Activated CD4-positive, alpha-beta T cell treated with anti-CD3 and anti-CD28 coated beads, Interleukin-2, amount 10 ng/mL, durations not matched to agents 7 days and 5 days (primary cell): Measurements from ENCODE around the gene BAHCC1. TPM values are rescaled to one million over a fixed set of nuclear protein-coding genes. Genes with fewer than 3 reads are reported as not detected.

Experiments
- CTCF ChIA-PET: fragments of 350-600 bp; sonication (Branson Sonifier 250); formaldehyde crosslinking; loops from one replicate; lab custom pipeline; 2021; ENCODE audit warnings: antibody characterized with exemption; lab: Charles Lee
- POLR2A ChIA-PET: fragments of 350-600 bp; sonication (Branson Sonifier 250); formaldehyde crosslinking; loops from one replicate; lab custom pipeline; 2021; ENCODE audit warnings: antibody characterized with exemption; lab: Charles Lee
- DNase-seq: peaks from one replicate; pipeline ENCODE4 v3.0.0-alpha.2; 2020
- H3K27ac Mint-ChIP-seq: one replicate; pipeline ENCODE4 v1.8.0; 2021; ENCODE audit warnings: mild to moderate bottlenecking, moderate library complexity, mixed read lengths
- H3K27me3 Mint-ChIP-seq: one replicate; pipeline ENCODE4 v1.8.0; 2021; ENCODE audit warnings: mixed read lengths
- H3K36me3 Mint-ChIP-seq: one replicate; pipeline ENCODE4 v1.8.0; 2021; ENCODE audit warnings: low read depth, mixed read lengths
- H3K4me1 Mint-ChIP-seq: one replicate; pipeline ENCODE4 v1.8.0; 2021; ENCODE audit warnings: mixed read lengths
- H3K4me3 Mint-ChIP-seq: one replicate; pipeline ENCODE4 v1.8.0; 2021; ENCODE audit warnings: mild to moderate bottlenecking, moderate library complexity, mixed read lengths
- H3K9me3 Mint-ChIP-seq: one replicate; pipeline ENCODE4 v1.8.0; 2021; ENCODE audit warnings: mixed read lengths
- total RNA-seq, 2 experiments: library from RNA; stranded (reverse); gene quantifications; one replicate each; pipeline ENCODE4 v1.2.3, GENCODE V29; 2021

Gene BAHCC1
- total RNA-seq, 2 experiments from 2014 or later, result not detected

DNA sequence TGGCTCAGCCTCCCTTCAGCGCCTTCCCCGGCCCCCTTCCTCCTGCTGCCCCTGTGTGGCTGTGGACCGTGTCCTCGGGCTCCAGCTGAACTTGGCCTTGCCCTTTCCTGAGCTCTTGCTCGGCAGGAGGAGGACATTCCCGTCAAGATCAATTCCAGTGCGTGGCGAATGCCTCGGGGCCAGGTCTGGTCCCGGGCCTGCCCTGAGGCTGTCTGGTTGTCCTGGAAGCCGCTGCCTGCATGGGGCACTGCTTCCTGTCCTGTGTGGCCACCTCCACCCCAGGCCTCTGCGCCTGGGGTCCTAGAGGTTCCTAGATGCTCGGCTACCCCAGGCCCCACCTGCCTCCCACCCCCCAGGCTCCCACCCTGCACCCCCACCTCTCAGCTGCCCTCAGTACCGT lies 12.8 kb downstream of the BAHCC1 start:
- Mint-ChIP-seq H3K4me3 (no peak overlapping the region), H3K9me3 (no peaks in the 10 kb centered on the region), H3K36me3 (no peaks in the 10 kb centered on the region), H3K27ac (no peak overlapping the region), H3K27me3 (peaks cover 40% of the 10 kb centered on the region), H3K4me1 (peaks cover 9% of the 10 kb centered on the region)
- CTCF ChIA-PET, result interaction anchor here (1.0 kb wide), 2 partner anchors 10 to 11 kb away, joined by 3 read pairs; no protein-coding TSS in a partner anchor
- DNase-seq, result no peak
- POLR2A ChIA-PET, result no interaction called here

GRCh38 chr17:81409190-81409935 lies 14.1 kb downstream of the BAHCC1 start:
- POLR2A ChIA-PET, result no interaction called here
- H3K4me3 Mint-ChIP-seq, result no peak overlapping the region
- no peaks in the 10 kb centered on the region for H3K9me3 Mint-ChIP-seq
- CTCF ChIA-PET, result no interaction called here
- no peak overlapping the region for H3K27ac Mint-ChIP-seq
- DNase-seq, result no peak
- peaks cover 27% of the 10 kb centered on the region for H3K27me3 Mint-ChIP-seq
- H3K36me3 Mint-ChIP-seq, result no peaks in the 10 kb centered on the region
- peaks cover 10% of the 10 kb centered on the region for H3K4me1 Mint-ChIP-seq

DNA sequence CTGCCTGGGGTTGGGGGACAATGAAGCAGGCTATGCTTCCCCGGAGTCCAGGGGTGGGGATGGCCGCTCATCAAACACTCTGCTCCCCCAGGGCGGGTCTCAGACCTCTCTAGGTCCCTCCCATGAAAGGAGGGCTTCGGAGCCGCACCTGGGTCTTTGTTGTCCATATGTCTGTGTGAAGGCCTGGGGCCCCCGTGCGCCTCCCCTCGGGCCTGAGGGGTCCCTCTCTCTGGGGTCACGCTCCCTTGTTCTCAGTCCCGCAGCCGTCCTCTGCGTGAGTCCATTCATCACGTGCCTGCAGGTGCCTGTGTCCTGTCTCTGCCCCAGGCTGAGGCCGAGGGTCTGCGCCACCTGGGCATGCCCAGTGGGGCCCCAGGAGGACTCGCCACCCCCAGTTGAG lies 15.6 kb downstream of the BAHCC1 start:
- Mint-ChIP-seq H3K27ac (no peak overlapping the region), H3K4me1 (peaks cover 10% of the 10 kb centered on the region), H3K36me3 (no peaks in the 10 kb centered on the region), H3K4me3 (no peak overlapping the region), H3K9me3 (peaks cover under 1% of the 10 kb centered on the region), H3K27me3 (peaks cover 15% of the 10 kb centered on the region)
- POLR2A ChIA-PET, result no interaction called here
- CTCF ChIA-PET, result no interaction called here
- DNase-seq, result no peak

GRCh38 chr17:81411305-81411704 lies 16.0 kb downstream of the BAHCC1 start:
- ChIA-PET CTCF (interaction anchor here (0.7 kb wide), 1 partner anchor 32 kb away, joined by 5 read pairs; no protein-coding TSS in a partner anchor), POLR2A (no interaction called here)
- no peak for DNase-seq
- H3K27ac Mint-ChIP-seq, result no peak overlapping the region
- peaks cover 4% of the 10 kb centered on the region for H3K9me3 Mint-ChIP-seq
- no peak overlapping the region for H3K4me3 Mint-ChIP-seq
- H3K27me3 Mint-ChIP-seq, result peaks cover 15% of the 10 kb centered on the region
- peaks cover 10% of the 10 kb centered on the region for H3K4me1 Mint-ChIP-seq
- H3K36me3 Mint-ChIP-seq, result no peaks in the 10 kb centered on the region

DNA sequence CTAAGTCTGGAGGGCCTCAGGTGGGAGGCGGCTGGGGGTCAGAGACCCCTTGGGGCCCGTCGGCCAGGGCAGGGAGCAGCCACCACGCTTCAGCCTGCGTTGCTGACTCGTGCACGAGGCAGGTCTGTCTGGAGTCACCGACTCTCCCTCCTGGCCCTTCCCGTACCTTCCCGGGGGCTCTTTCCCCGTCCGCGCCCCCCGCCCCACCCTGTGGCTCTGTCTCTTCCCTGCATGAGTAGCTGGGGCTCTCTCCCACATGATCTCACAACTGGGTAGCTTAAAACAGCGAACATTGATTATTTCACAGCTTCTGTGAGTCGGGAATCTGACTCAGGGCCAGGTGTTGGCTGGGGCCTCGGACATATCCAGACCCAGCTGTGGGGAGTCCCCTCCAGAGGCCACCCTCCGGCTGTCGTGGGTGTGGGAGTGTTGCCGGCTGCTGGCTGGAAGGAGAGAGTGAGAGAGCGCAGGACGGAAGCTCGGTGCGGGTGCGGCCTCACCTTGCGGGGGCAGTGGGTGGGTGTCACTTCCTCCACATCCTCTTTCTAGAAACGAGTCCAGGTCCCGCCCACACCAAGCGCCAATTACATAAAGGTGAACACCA lies 17.3 kb downstream of the BAHCC1 start:
- DNase-seq, result peak; percentile 49
- no peak overlapping the region for H3K4me3 Mint-ChIP-seq
- ChIA-PET POLR2A (no interaction called here), CTCF (no interaction called here)
- peaks cover 4% of the 10 kb centered on the region for H3K9me3 Mint-ChIP-seq
- H3K27me3 Mint-ChIP-seq, result peaks cover 11% of the 10 kb centered on the region
- no peaks in the 10 kb centered on the region for H3K36me3 Mint-ChIP-seq
- peaks cover 10% of the 10 kb centered on the region for H3K4me1 Mint-ChIP-seq
- no peak overlapping the region for H3K27ac Mint-ChIP-seq

- ChIA-PET CTCF (no interaction called here), POLR2A (no interaction called here)
- H3K27ac Mint-ChIP-seq, result no peak overlapping the region
- H3K4me3 Mint-ChIP-seq, result no peak overlapping the region
- peaks cover 4% of the 10 kb centered on the region for H3K9me3 Mint-ChIP-seq
- no peak for DNase-seq
- H3K27me3 Mint-ChIP-seq, result peaks cover 7% of the 10 kb centered on the region
- H3K4me1 Mint-ChIP-seq, result peaks cover 10% of the 10 kb centered on the region
- H3K36me3 Mint-ChIP-seq, result no peaks in the 10 kb centered on the region
These were observed 18.4 kb downstream of the BAHCC1 start for GRCh38 chr17:81413497-81414135.

- peaks cover 8% of the 10 kb centered on the region for H3K27me3 Mint-ChIP-seq
- POLR2A ChIA-PET, result interaction anchor here (0.5 kb wide), 1 partner anchor 603 kb away, joined by 10 read pairs; no protein-coding TSS in a partner anchor
- CTCF ChIA-PET, result interaction anchor here (1.3 kb wide), 1 partner anchor 12 kb away, joined by 4 read pairs; no protein-coding TSS in a partner anchor
- H3K9me3 Mint-ChIP-seq, result peaks cover 4% of the 10 kb centered on the region
- H3K36me3 Mint-ChIP-seq, result no peaks in the 10 kb centered on the region
- peaks cover 10% of the 10 kb centered on the region for H3K4me1 Mint-ChIP-seq
- no peak for DNase-seq
- no peak overlapping the region for H3K4me3 Mint-ChIP-seq
- no peak overlapping the region for H3K27ac Mint-ChIP-seq
These were observed 19.7 kb downstream of the BAHCC1 start for GRCh38 chr17:81414756-81415516.

GRCh38 chr17:81415681-81416080 lies 20.4 kb downstream of the BAHCC1 start:
- POLR2A ChIA-PET, result no interaction called here
- CTCF ChIA-PET, result interaction anchor here (1.3 kb wide), 1 partner anchor 13 kb away, joined by 4 read pairs; no protein-coding TSS in a partner anchor
- Mint-ChIP-seq H3K9me3 (peaks cover 4% of the 10 kb centered on the region), H3K4me1 (peaks cover 10% of the 10 kb centered on the region), H3K27me3 (peaks cover 8% of the 10 kb centered on the region), H3K4me3 (no peak overlapping the region), H3K36me3 (no peaks in the 10 kb centered on the region), H3K27ac (no peak overlapping the region)
- no peak for DNase-seq

GRCh38 chr17:81416612-81417011 lies 21.4 kb downstream of the BAHCC1 start:
- no peaks in the 10 kb centered on the region for H3K36me3 Mint-ChIP-seq
- H3K4me1 Mint-ChIP-seq, result peaks cover 8% of the 10 kb centered on the region
- ChIA-PET CTCF (no interaction called here), POLR2A (no interaction called here)
- H3K27ac Mint-ChIP-seq, result no peak overlapping the region
- peaks cover 4% of the 10 kb centered on the region for H3K9me3 Mint-ChIP-seq
- H3K4me3 Mint-ChIP-seq, result no peak overlapping the region
- no peak for DNase-seq
- H3K27me3 Mint-ChIP-seq, result peaks cover 6% of the 10 kb centered on the region

GRCh38 chr17:81417049-81417878 lies 22.0 kb downstream of the BAHCC1 start:
- peaks cover 6% of the 10 kb centered on the region for H3K27me3 Mint-ChIP-seq
- ChIA-PET CTCF (no interaction called here), POLR2A (no interaction called here)
- peaks cover 4% of the 10 kb centered on the region for H3K9me3 Mint-ChIP-seq
- no peak overlapping the region for H3K27ac Mint-ChIP-seq
- no peaks in the 10 kb centered on the region for H3K36me3 Mint-ChIP-seq
- H3K4me1 Mint-ChIP-seq, result peaks cover 7% of the 10 kb centered on the region
- no peak overlapping the region for H3K4me3 Mint-ChIP-seq
- DNase-seq, result no peak

DNA sequence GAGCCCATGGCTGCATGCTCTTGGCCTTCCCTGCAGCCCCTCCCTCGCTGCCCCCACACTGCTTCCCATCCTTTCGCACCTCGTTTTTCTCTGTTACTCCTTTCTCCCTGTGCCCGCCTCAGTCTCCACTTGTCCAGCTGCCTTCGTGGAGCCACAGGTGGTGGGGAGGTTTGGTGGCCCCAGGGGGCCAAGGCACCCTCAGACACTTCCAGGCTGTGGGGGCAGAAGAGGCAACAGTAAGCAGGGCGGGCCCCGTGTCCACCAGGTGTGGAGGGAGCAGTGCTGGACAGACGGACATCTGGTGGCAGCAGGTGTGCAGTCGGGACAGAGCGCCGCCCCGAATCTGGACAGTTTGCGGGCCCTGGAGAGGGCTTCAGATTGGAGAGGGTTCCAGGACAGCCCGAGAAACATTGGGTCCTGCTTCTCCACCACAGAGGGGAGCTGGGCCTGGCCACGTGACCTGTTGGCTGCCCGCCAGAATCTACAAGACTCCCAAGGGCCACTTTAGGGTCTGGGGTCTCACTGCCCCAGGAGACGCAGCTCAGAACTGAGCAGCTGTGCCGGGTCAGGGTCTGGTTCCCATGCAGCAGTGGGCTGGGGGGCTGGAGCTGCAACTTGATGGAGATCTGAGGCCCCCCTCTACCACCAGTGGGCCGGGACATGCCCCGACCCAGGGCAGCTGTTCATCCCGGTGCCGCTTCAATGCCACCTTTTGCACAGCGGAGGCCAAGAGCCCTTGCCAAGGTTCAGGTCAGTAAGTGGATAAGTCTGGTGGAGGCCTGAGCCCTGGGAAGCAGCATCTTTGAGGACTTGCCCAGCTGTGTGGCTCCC lies 22.8 kb downstream of the BAHCC1 start:
- Mint-ChIP-seq H3K4me3 (no peak overlapping the region), H3K9me3 (peaks cover 4% of the 10 kb centered on the region), H3K36me3 (no peaks in the 10 kb centered on the region), H3K27ac (no peak overlapping the region), H3K27me3 (peaks cover 2% of the 10 kb centered on the region), H3K4me1 (peaks cover 2% of the 10 kb centered on the region)
- DNase-seq, result no peak
- CTCF ChIA-PET, result interaction anchor here (0.8 kb wide), 1 partner anchor 10 kb away, joined by 3 read pairs; no protein-coding TSS in a partner anchor
- POLR2A ChIA-PET, result no interaction called here
